ENCODE measurements around the gene ETS2.

Gene ETS2

GRCh38 chr21:38818325-38818723, 12.6 kb downstream of the ETS2 start:
- no peak for TF ChIP-seq CTCF (IDR thresholded peaks at IDR 0.05; ENCODE audit: low read depth, low read length)
- H3K4me3 ChIP-seq (ENCODE audit: low read depth, low read length) = no peak overlapping the region

GRCh38 chr21:38819051-38819718, 13.5 kb downstream of the ETS2 start:
- no peak for TF ChIP-seq CTCF (IDR thresholded peaks at IDR 0.05; ENCODE audit: low read depth, low read length)
- no peak overlapping the region for H3K4me3 ChIP-seq (ENCODE audit: low read depth, low read length)

GRCh38 chr21:38819719-38820159, 14.0 kb downstream of the ETS2 start:
- no peak overlapping the region for H3K4me3 ChIP-seq (ENCODE audit: low read depth, low read length)
- TF ChIP-seq CTCF (IDR thresholded peaks at IDR 0.05; ENCODE audit: low read depth, low read length) = no peak

- TF ChIP-seq CTCF (IDR thresholded peaks at IDR 0.05; ENCODE audit: low read depth, low read length) = no peak
- no peak overlapping the region for H3K4me3 ChIP-seq (ENCODE audit: low read depth, low read length)
These were observed 14.9 kb downstream of the ETS2 start for GRCh38 chr21:38820471-38821239.

- no peak overlapping the region for H3K4me3 ChIP-seq (ENCODE audit: low read depth, low read length)
- TF ChIP-seq CTCF (IDR thresholded peaks at IDR 0.05; ENCODE audit: low read depth, low read length) = no peak
These were observed 15.5 kb downstream of the ETS2 start for GRCh38 chr21:38821248-38821647.

- TF ChIP-seq CTCF (IDR thresholded peaks at IDR 0.05; ENCODE audit: low read depth, low read length) = no peak
These were observed 16.4 kb downstream of the ETS2 start for GRCh38 chr21:38821959-38822682.

More at GRCh38 chr21:38821959-38822682, 16.4 kb downstream of the ETS2 start:
- no peak overlapping the region for H3K4me3 ChIP-seq (ENCODE audit: low read depth, low read length)
